A673 (cell line): ENCODE data around the gene TMC1. TPM values are rescaled to one million over a fixed set of nuclear protein-coding genes. Genes with fewer than 3 reads are reported as not detected.

Experiments
- BruUV-seq: library from RNA; stranded (reverse); fragments of 400-500 nt; replicated peaks from 2 replicates; lab custom pipeline; 2021; lab: Mats Ljungman, UMichigan
- CTCF ChIA-PET: fragments of 300-600 bp; sonication (Branson Sonifier 250); formaldehyde crosslinking; loops from one replicate; lab custom pipeline; 2022; ENCODE audit warnings: antibody characterized with exemption; lab: Charles Lee
- POLR2A ChIA-PET: fragments of 300-600 bp; sonication (Branson Sonifier 250); formaldehyde crosslinking; loops from one replicate; lab custom pipeline; 2022; ENCODE audit warnings: antibody characterized with exemption; ENCODE audit not compliant: low non-redundant PET; lab: Charles Lee
- DNase-seq: peaks from one replicate; pipeline ENCODE4 v3.0.0-alpha.2; 2015; ENCODE audit warnings: low spot score
- H3K27ac ChIP-seq: fragments of 200-600 bp; sonication (generic); 2 replicates; pipeline ENCODE4 v1.5.1; 2016; ENCODE audit warnings: mixed run types, low read depth, mild to moderate bottlenecking, mixed read lengths, antibody characterized with exemption, low read length; ENCODE audit not compliant: poor library complexity, severe bottlenecking
- H3K27me3 ChIP-seq: fragments of 200-600 bp; sonication (generic); replicated peaks from 2 replicates; pipeline ENCODE4 v1.6.1; 2017; ENCODE audit warnings: mixed run types, low read depth, mild to moderate bottlenecking, mixed read lengths, antibody characterized with exemption, low read length; ENCODE audit not compliant: insufficient read depth, poor library complexity
- H3K36me3 ChIP-seq: fragments of 200-600 bp; sonication (generic); 2 replicates; pipeline ENCODE4 v1.6.1; 2016; ENCODE audit warnings: mixed run types, mild to moderate bottlenecking, mixed read lengths, antibody characterized with exemption, low read length; ENCODE audit not compliant: insufficient read depth, poor library complexity, severe bottlenecking
- H3K4me1 ChIP-seq: fragments of 200-600 bp; sonication (generic); 2 replicates; pipeline ENCODE4 v1.6.1; 2017; ENCODE audit warnings: mixed run types, mild to moderate bottlenecking, mixed read lengths, antibody characterized with exemption, low read length; ENCODE audit not compliant: insufficient read depth, poor library complexity, severe bottlenecking
- H3K4me3 ChIP-seq: fragments of 200-600 bp; sonication (generic); 2 replicates; pipeline ENCODE4 v1.5.1; 2016; ENCODE audit warnings: low read depth, mixed run types, mild to moderate bottlenecking, mixed read lengths, low read length; ENCODE audit not compliant: poor library complexity, severe bottlenecking
- H3K9me3 ChIP-seq: fragments of 200-600 bp; sonication (generic); 2 replicates; pipeline ENCODE4 v1.6.1; 2016; ENCODE audit warnings: mixed run types, low read depth, mild to moderate bottlenecking, mixed read lengths, antibody characterized with exemption, low read length; ENCODE audit not compliant: poor library complexity, severe bottlenecking
- CTCF ChIP-seq: fragments of 300-800, 200-600 bp; sonication (generic); conservative IDR thresholded peaks from 2 replicates; pipeline ENCODE4 v1.5.1; 2017; ENCODE audit warnings: low read depth, mild to moderate bottlenecking, antibody characterized with exemption, low read length, moderate library complexity, mixed read lengths
- EZH2 ChIP-seq: fragments of 200-600 bp; sonication (generic); IDR thresholded peaks from 2 replicates; pipeline ENCODE4 v1.6.1; 2017; ENCODE audit warnings: borderline replicate concordance, low read depth, mild to moderate bottlenecking, mixed read lengths, antibody characterized with exemption, low read length; ENCODE audit not compliant: poor library complexity, severe bottlenecking
- intact Hi-C: fragments of 100-400 bp; cut with micrococcal nuclease; formaldehyde crosslinking; loops from one replicate; pipeline ENCODE4 v1.10.0; 2022; ENCODE audit not compliant: unreplicated experiment
- total RNA-seq: library from RNA; stranded (reverse); gene quantifications from 2 replicates; pipeline ENCODE4 v1.2.3, GENCODE V29; 2021

TMC1 gene
- total RNA-seq, 1 experiment from 2014 or later = 0.75 TPM

- Histone ChIP-seq H3K27ac (no peak overlapping the region), H3K9me3 (no peaks in the 10 kb centered on the region), H3K27me3 (no peaks in the 10 kb centered on the region), H3K4me1 (no peaks in the 10 kb centered on the region), H3K36me3 (no peaks in the 10 kb centered on the region), H3K4me3 (no peak overlapping the region)
- intact Hi-C loops = no loop called here
- BruUV-seq = no TSS peak
- ChIA-PET POLR2A (no interaction called here), CTCF (no interaction called here)
- TF ChIP-seq EZH2 = no peak
- TF ChIP-seq CTCF = no peak
- DNase-seq = no peak
These were observed 134.6 kb downstream of the TMC1 start for GRCh38 chr9:72656021-72656420.

GRCh38 chr9:72657023-72657422 lies 135.6 kb downstream of the TMC1 start:
- H3K9me3 ChIP-seq = no peaks in the 10 kb centered on the region
- no peaks in the 10 kb centered on the region for H3K36me3 ChIP-seq
- ChIA-PET CTCF (no interaction called here), POLR2A (no interaction called here)
- no peak overlapping the region for H3K4me3 ChIP-seq
- no peak for TF ChIP-seq EZH2
- TF ChIP-seq CTCF = no peak
- intact Hi-C loops = no loop called here
- H3K27me3 ChIP-seq = no peaks in the 10 kb centered on the region
- no peak for DNase-seq
- H3K27ac ChIP-seq = no peak overlapping the region
- BruUV-seq = no TSS peak
- H3K4me1 ChIP-seq = no peaks in the 10 kb centered on the region

- ChIA-PET CTCF (no interaction called here), POLR2A (no interaction called here)
- Histone ChIP-seq H3K4me1 (no peaks in the 10 kb centered on the region), H3K4me3 (no peak overlapping the region), H3K27ac (no peak overlapping the region), H3K27me3 (no peaks in the 10 kb centered on the region), H3K9me3 (no peaks in the 10 kb centered on the region), H3K36me3 (no peaks in the 10 kb centered on the region)
- no peak for DNase-seq
- TF ChIP-seq EZH2 (no peak), CTCF (no peak)
- BruUV-seq = no TSS peak
- intact Hi-C loops = no loop called here
These were observed 137.3 kb downstream of the TMC1 start for GRCh38 chr9:72658703-72659102.
